Transverse colon (tissue), 4 donors: Measurements from ENCODE around the gene ERFE.

ENCODE experiments used
- CTCF ChIP-seq, 5 experiments: fragments of 200-600 bp in 3 of 5; fragments of 450-650 bp in 2 of 5; sonication (generic) in 3 of 5; IDR thresholded peaks; 1 replicate in 2 of 5; 2 replicates in 3 of 5; pipeline ENCODE4 v1.5.1; 2016 to 2017; ENCODE audit warnings: antibody characterized with exemption in 5 of 5, inconsistent platforms in 3 of 5, mild to moderate bottlenecking in 2 of 5, moderate library complexity in 1 of 5
- EP300 ChIP-seq: sonication (generic); formaldehyde crosslinking; IDR thresholded peaks from one replicate; pipeline ENCODE4 v1.6.1; 2017; ENCODE audit warnings: antibody characterized with exemption, low read depth
- POLR2A ChIP-seq: fragments of 450-650 bp; IDR thresholded peaks from one replicate; pipeline ENCODE4 v1.6.1; 2016; ENCODE audit warnings: antibody characterized with exemption, mild to moderate bottlenecking, moderate library complexity
- POLR2AphosphoS5 ChIP-seq, 3 donors: sonication (generic); formaldehyde crosslinking; IDR thresholded peaks; one replicate each; pipeline ENCODE4 v1.6.1; 2016; ENCODE audit warnings: antibody characterized with exemption in 3 of 3

DNA sequence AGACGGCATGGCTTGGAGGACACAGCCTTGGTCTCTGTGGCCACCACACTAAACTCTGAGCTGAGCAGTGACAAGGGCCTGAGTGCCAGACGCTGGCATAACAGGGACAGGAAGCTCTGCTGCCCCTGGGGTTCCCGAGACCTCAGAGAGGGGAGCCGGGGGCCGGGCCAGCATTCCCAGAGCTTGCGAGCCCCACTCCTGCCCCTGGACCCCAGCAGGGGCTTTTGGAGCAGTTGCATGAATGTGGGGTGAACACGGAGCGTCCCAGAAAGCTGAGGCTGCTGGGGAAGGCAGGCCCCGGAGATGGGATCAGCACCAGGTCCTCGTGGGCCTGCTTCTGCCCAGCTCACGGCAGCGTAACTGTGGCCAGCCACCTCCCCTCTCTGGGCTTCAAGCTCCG lies 7.6 kb upstream of the ERFE start:
- TF ChIP-seq POLR2A (no peak), CTCF (IDR thresholded peaks at IDR 0.05) (no peak), EP300 (no peak), POLR2AphosphoS5 (IDR thresholded peaks at IDR 0.05) (no peak)
